GM12891 (cell line): ENCODE measurements around the gene LRMDA.

ENCODE experiments used
- POLR2A ChIP-seq: IDR thresholded peaks from 2 replicates; pipeline ENCODE4 v1.6.1; 2011; ENCODE audit warnings: low read depth, low read length, control low read depth
- POLR2AphosphoS5 ChIP-seq: IDR thresholded peaks from 2 replicates; pipeline ENCODE4 v1.6.1; 2011; ENCODE audit warnings: low read depth, low read length, control low read depth

DNA sequence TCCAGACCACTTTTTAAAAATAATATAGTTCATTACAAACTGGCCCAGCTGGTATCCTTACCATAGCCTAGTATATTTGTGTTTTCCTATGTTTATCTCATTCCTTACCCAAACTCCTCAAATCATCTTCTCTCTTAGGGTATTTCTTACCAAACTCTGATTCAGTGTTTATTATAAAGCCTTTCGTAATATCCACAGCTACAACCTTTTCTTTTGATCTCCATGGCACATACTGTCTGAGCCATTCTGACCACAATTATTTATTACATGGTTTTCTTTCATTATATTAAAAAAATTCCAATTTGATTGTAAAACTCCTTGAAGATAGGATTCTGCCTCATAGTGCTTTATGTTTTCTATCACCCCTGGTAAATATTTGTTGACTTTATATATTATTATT is 94.2 kb downstream of the LRMDA start:
- no peak for TF ChIP-seq POLR2AphosphoS5
- no peak for TF ChIP-seq POLR2A
